Mesodermal cell (in vitro differentiated cells): ENCODE data around the gene C1orf94.

ENCODE experiments used
- H3K27ac ChIP-seq: 2 replicates; pipeline ENCODE4 v1.7.0; 2013; ENCODE audit warnings: mild to moderate bottlenecking, low read depth, low read length, moderate library complexity; ENCODE audit not compliant: severe bottlenecking
- H3K36me3 ChIP-seq: 2 replicates; pipeline ENCODE4 v1.7.1; 2013; ENCODE audit warnings: mild to moderate bottlenecking, low read length, moderate library complexity; ENCODE audit not compliant: control insufficient read depth, insufficient read depth
- H3K4me1 ChIP-seq: one replicate; pipeline ENCODE4 v1.7.1; 2013; ENCODE audit warnings: mild to moderate bottlenecking, low read length; ENCODE audit not compliant: insufficient read depth, control insufficient read depth, poor library complexity, severe bottlenecking
- H3K4me3 ChIP-seq: 2 replicates; pipeline ENCODE4 v1.7.0; 2013; ENCODE audit warnings: low read length, control low read depth, mild to moderate bottlenecking; ENCODE audit not compliant: insufficient read depth, poor library complexity, severe bottlenecking; ENCODE audit errors: extremely low read depth
- H3K9me3 ChIP-seq: 2 replicates; pipeline ENCODE4 v1.7.1; 2013; ENCODE audit warnings: mild to moderate bottlenecking, low read length, moderate library complexity; ENCODE audit not compliant: control insufficient read depth
- WGBS, 2 experiments: methylation state at CpG; one replicate each; pipeline ENCODE4 v1.1.5; 2013; ENCODE audit warnings: missing lambda C conversion rate in 2 of 2; ENCODE audit not compliant: insufficient coverage in 2 of 2; 5-methylcytosine and 5-hydroxymethylcytosine counted together

C1orf94 gene

DNA sequence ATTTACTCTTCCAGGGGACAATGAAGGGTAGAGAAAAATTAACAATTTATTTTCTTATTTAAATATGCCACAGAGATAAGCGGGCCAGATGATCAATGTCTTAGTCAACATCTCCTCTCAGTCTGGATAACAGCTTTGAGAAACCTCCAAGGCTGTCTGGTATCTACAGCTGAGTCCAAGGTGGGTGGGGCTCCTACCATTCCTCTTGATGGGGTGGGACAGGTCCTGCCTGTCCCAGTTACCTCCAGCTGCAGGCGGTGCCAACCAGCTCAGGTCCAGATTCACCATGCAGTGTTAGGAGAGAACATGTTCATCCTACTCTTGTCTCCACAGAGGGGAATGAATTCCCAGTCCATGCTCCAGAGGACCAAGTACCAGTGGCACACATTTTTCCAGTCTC is 32.7 kb upstream of the C1orf94 start:
- Histone ChIP-seq H3K9me3 (no peaks in the 10 kb centered on the region), H3K36me3 (no peaks in the 10 kb centered on the region), H3K27ac (no peak overlapping the region), H3K4me1 (peaks cover 4% of the 10 kb centered on the region), H3K4me3 (no peak overlapping the region)
- 92 to 100% methylated on average over 1 to 2 of the region's 2 CpGs for WGBS, 2 experiments

- WGBS, 2 experiments = 91 to 100% methylated on average over 5 to 6 of the region's 6 CpGs
- Histone ChIP-seq H3K27ac (no peak overlapping the region), H3K9me3 (no peaks in the 10 kb centered on the region), H3K4me3 (no peak overlapping the region), H3K36me3 (no peaks in the 10 kb centered on the region), H3K4me1 (peaks cover 8% of the 10 kb centered on the region)
Observed at GRCh38 chr1:34144766-34145165, 31.9 kb upstream of the C1orf94 start.

DNA sequence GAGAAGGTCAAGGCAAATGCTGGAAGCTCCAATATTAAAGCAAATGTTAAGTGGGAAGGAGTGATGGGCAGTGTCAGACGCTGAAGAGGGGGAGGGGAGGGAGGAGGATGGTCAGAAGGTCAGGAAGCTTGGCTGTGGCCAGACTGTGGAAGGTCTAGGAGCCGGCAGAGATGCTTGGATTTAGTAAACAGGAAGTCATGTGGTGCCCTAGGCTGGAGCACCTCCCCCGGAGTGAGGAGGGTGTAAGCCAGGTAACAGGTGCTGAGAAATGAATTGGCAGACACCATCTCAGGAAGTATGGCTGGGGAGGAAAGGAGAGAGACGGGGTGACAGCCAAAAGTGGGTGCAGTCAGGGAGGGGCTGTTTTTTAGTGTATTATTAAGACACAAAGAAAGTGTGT is 29.4 kb upstream of the C1orf94 start:
- Histone ChIP-seq H3K36me3 (no peaks in the 10 kb centered on the region), H3K4me3 (no peak overlapping the region), H3K9me3 (no peaks in the 10 kb centered on the region), H3K4me1 (peaks cover 8% of the 10 kb centered on the region), H3K27ac (no peak overlapping the region)
- 62 to 64% methylated on average over 3 to 4 of the region's 4 CpGs for WGBS, 2 experiments

GRCh38 chr1:34149501-34149900 is 27.2 kb upstream of the C1orf94 start:
- Histone ChIP-seq H3K27ac (no peak overlapping the region), H3K9me3 (no peaks in the 10 kb centered on the region), H3K4me3 (no peak overlapping the region), H3K36me3 (no peaks in the 10 kb centered on the region), H3K4me1 (peaks cover 8% of the 10 kb centered on the region)
- 20 to 29% methylated on average over 2 of the region's 3 CpGs for WGBS, 2 experiments

DNA sequence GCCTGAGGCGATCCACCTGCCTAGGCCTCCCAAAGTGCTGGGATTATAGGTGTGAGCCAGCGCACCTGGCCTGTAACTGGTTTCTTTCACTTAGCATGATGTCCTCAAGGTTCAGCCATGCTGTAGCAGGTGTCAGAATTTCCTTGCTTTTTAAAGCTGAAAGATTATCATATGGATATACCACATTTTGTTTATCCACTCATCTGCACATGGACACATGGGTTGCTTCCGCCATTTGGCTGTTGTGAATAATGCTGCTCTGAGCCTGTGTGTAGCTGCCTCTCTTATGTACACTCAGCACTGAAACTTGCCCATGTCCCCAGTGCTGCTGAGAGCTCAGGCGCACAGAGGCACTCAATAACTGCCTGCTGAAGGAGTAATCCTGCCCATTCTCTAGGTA is 23.5 kb upstream of the C1orf94 start:
- no peak overlapping the region for H3K27ac ChIP-seq
- H3K9me3 ChIP-seq = no peaks in the 10 kb centered on the region
- H3K36me3 ChIP-seq = no peaks in the 10 kb centered on the region
- 90 to 100% methylated on average over 2 to 3 of the region's 4 CpGs for WGBS, 2 experiments
- peaks cover 4% of the 10 kb centered on the region for H3K4me1 ChIP-seq
- H3K4me3 ChIP-seq = no peak overlapping the region

GRCh38 chr1:34155860-34156259 is 20.8 kb upstream of the C1orf94 start:
- Histone ChIP-seq H3K36me3 (peaks cover 5% of the 10 kb centered on the region), H3K9me3 (no peaks in the 10 kb centered on the region), H3K4me3 (no peak overlapping the region), H3K4me1 (no peaks in the 10 kb centered on the region), H3K27ac (no peak overlapping the region)
- 81% methylated on average over 2 of the region's 2 CpGs; no CpG with 5 or more reads in 1 of the 2 experiments for WGBS, 2 experiments

DNA sequence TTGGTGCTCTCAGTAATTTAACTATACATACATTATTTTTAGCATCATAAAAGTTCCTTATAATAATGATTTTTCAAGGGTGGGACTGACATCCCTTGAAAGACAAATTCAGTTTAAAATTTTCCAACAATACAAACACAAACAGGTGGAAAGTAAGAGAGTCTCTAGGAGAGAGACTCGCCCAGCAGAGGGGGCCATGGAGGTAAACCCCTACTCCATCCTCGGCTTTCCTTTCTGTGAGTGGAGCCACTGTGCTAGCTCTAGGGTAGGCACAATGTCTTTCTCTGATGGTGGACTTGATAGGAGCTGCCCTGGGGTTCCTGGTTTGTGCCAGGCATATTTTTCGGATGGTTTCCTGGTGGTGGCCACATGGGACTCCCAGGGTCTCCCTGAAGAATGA is 20.0 kb upstream of the C1orf94 start:
- H3K36me3 ChIP-seq = peaks cover 5% of the 10 kb centered on the region
- H3K4me1 ChIP-seq = no peaks in the 10 kb centered on the region
- H3K27ac ChIP-seq = no peak overlapping the region
- 78 to 80% methylated on average over 1 of the region's 3 CpGs for WGBS, 2 experiments
- H3K4me3 ChIP-seq = no peak overlapping the region
- no peaks in the 10 kb centered on the region for H3K9me3 ChIP-seq

DNA sequence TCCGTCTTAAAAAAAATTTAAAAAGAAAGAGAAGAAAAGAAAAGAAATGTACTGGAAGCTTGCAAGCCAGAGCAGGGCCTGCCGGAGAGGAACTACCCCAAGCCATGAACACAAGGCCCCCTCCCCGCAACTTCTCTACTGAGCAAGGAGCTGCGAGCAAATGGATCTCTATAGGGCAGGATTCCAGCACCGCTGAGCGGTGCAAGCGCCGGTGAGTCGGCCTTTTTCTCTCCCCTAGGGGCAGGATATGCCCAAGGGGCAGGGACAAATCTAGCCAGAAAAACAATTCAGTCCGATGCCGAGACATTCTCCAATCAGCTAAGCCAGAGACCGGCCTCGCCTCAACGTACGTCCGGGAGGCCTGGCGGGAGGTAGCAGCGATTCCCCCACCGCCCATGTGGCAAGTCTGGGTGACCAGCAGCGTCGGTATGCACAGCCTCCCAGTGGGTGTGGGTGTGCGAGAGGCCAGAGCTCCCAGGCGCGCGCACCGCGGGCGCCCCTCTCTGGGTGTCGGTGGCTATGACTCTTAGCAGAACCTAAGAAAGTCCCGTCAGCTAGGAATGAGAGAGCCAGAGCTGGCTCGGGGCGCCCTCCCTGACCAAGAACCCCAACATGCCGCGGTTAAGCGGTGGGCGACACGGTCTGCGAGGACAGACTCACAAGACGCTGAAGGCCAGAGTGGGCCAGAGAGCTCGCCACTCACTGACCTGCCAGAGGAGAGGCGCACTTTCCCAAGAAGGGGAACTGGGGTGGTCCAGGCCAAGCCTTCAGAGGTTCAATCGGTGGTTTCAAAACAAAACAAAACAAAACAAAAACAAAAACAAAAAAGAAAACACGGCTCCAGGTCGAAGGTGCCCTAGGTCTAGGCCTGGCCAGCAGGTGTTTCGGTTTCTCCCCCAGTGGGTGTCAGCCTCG is 13.6 kb upstream of the C1orf94 start:
- no peaks in the 10 kb centered on the region for H3K9me3 ChIP-seq
- peaks cover 16% of the 10 kb centered on the region for H3K4me1 ChIP-seq
- peaks cover 5% of the 10 kb centered on the region for H3K36me3 ChIP-seq
- H3K27ac ChIP-seq = no peak overlapping the region
- peak overlapping the region; percentile 52 for H3K4me3 ChIP-seq
- WGBS, 2 experiments = 1 to 2% methylated on average over 34 to 42 of the region's 46 CpGs

GRCh38 chr1:34163792-34164731 is 12.6 kb upstream of the C1orf94 start:
- 0 to 1% methylated on average over 48 to 54 of the region's 75 CpGs for WGBS, 2 experiments
- Histone ChIP-seq H3K27ac (no peak overlapping the region), H3K4me3 (peak overlapping the region; percentile 52), H3K36me3 (peaks cover 5% of the 10 kb centered on the region), H3K9me3 (no peaks in the 10 kb centered on the region), H3K4me1 (peaks cover 16% of the 10 kb centered on the region)

DNA sequence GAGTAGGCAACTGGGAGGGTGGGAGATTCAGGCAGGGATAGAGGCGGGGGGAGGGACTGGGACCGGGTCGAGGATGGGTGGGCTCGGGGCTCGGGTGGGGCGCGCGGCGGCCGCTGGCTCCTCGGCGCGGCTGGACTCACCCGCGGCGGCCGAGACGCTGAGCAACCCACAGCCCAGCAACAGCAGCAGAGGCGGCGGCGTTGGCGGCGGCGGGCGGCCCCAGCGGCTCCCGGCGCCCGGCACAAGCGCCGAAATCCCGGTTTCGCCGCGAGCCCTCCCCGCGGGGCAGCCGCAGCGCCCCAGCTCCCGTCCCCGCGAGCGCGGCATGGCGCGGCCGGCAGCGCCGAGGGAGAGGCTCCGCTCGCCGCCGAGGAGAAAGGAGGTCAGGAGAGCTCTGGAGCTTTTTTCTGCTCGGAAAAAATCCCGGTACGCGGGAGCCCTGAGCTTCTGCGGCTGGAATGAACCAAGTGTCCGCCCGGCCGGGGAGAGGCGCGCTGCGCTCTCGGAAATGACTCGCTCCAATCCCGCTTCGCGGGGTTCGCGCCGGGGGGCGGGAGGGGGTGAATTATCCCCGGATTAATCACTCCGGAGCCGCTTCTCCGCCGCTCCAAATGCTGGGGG is 11.8 kb upstream of the C1orf94 start, which contains the start of gene CSMD2:
Gene CSMD2 (minus strand): TSS at position 460 of the 621 bp plus-strand sequence. CDS start 133 bp downstream, at position 327.
- WGBS, 2 experiments = 0 to 1% methylated on average over 52 to 63 of the region's 78 CpGs
- Histone ChIP-seq H3K9me3 (no peaks in the 10 kb centered on the region), H3K27ac (no peak within 1 kb of the TSS), H3K36me3 (peaks cover 1% of the 10 kb centered on the region), H3K4me3 (peak within 1 kb of the TSS; percentile 52), H3K4me1 (peaks cover 16% of the 10 kb centered on the region)
